ENCODE data around the gene PCK1. TPM values are rescaled to one million over a fixed set of nuclear protein-coding genes. Genes with fewer than 3 reads are reported as not detected.

Gene PCK1
- total and polyA plus RNA-seq, 2 experiments from 2014 or later, result not detected

DNA sequence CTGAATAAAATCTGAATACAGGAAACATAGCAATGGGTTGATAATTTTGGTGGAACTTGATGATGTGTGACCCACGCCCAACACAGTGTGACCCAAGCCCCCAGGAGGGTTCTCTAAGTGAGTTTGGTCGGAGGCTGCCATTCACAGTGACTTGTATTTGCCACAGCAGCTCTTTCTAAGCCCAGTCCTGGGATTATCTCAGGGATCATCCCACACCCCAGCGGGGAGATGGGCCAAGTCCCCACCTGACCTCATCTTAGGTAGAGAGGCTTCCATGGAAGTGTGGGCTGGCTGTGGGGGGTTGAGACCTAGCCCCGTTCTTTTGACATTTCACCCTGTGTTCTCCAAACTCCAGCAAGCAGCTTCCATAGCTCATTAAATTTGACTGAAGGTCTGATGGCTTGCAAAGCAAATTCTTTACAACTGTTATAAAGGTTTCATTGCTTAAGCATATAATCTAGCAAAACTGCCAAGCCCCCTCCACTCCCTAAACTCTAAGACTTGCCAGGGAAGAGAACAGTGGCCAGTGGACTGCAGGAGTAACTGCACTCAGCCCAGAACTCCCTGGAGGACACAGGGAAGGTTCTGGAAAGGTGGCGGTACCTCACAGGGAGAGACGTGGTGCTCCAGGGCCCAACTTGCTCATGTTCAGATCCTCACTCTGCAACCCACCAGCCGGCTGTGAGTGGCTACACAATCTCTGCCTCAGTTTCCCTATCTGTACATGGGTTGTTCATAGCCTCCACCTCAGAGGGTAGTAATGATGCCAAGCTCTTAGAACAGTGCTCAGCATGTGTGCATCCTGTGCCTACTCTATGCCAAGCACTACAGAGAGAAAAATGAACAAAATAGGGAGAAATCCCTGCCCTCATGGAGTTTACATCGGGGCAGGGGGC lies 1.0 kb upstream of the PCK1 start (continued):
- no peak for TF ChIP-seq CREB1 (CRISPR knock-in tag; IDR thresholded peaks at IDR 0.05; ENCODE audit: low read depth)
- TF ChIP-seq POLR2AphosphoS5 (IDR thresholded peaks at IDR 0.05; ENCODE audit: low read depth), result no peak
- TF ChIP-seq ZNF331 (CRISPR knock-in tag; IDR thresholded peaks at IDR 0.05; ENCODE audit: low read depth), result no peak
- TF ChIP-seq STAT1 (IDR thresholded peaks at IDR 0.05; ENCODE audit: unreplicated experiment), result no peak

DNA sequence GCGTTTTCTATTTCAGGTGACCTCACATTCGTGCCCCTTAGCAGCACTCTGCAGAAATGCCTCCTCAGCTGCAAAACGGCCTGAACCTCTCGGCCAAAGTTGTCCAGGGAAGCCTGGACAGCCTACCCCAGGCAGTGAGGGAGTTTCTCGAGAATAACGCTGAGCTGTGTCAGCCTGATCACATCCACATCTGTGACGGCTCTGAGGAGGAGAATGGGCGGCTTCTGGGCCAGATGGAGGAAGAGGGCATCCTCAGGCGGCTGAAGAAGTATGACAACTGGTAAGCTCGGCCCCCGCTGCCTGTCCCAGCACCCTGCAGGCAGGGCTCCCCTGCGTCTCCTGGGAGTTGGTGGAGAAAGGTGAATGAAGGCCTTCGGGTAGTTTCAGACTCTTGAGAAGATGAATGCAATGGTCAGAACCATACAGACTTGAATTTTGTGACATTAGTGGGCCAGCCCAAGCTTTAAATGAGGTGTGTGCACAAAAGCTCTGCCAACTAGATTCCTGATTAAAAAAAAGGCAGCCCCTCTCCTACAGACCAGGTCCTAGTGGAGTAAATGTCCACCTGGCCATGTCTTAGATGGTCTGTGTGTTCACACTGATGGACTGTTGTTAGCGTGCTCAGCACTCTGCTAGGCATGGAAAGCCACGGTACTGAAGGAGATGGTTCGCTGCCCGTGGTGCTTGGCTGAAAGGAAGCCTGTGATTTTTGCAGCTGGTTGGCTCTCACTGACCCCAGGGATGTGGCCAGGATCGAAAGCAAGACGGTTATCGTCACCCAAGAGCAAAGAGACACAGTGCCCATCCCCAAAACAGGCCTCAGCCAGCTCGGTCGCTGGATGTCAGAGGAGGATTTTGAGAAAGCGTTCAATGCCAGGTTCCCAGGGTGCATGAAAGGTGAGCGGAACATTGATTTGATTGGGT lies 708 bp downstream of the PCK1 start:
- H3K27me3 Mint-ChIP-seq (ENCODE audit: insufficient read depth, low read depth, poor library complexity), result peaks cover 5% of the 10 kb centered on the region
- Histone ChIP-seq H3F3A (replicated peaks; ENCODE audit: low read depth) (no peaks in the 10 kb centered on the region), H3K27me3 (ENCODE audit: insufficient read depth) (no peaks in the 10 kb centered on the region), H3K27ac (ENCODE audit: low read depth) (no peak overlapping the region), H3K4me2 (no peak overlapping the region), H3K9me2 (ENCODE audit: insufficient read depth) (0 out of 2 replicates have a peak, but pooled peaks cover 6% of the 10 kb centered on the region), H3K79me2 (replicated peaks; ENCODE audit: insufficient read depth) (no peaks in the 10 kb centered on the region), H4K20me1 (replicated peaks; ENCODE audit: insufficient read depth) (no peaks in the 10 kb centered on the region), H3K4me3 (no peak overlapping the region), H3K4me1 (ENCODE audit: insufficient read depth) (no peaks in the 10 kb centered on the region), H3K36me3 (ENCODE audit: insufficient read depth) (no peaks in the 10 kb centered on the region), H2AFZ (no peak overlapping the region)
- no peaks in the 10 kb centered on the region for H3K36me3 Mint-ChIP-seq (ENCODE audit: low read depth)
- TF ChIP-seq STAT1 (IDR thresholded peaks at IDR 0.05; ENCODE audit: unreplicated experiment) (no peak), ETS1 (IDR thresholded peaks at IDR 0.05) (no peak), EZH2phosphoT487 (IDR thresholded peaks at IDR 0.05; ENCODE audit: unreplicated experiment) (no peak), ZNF114 (CRISPR knock-in tag; IDR thresholded peaks at IDR 0.05) (no peak), JUNB (IDR thresholded peaks at IDR 0.05; ENCODE audit: unreplicated experiment) (no peak), CREB1 (CRISPR knock-in tag; IDR thresholded peaks at IDR 0.05; ENCODE audit: low read depth) (no peak)
- no peaks in the 10 kb centered on the region for H3K4me1 Mint-ChIP-seq
- H3K9me3 Mint-ChIP-seq, result peaks cover 2% of the 10 kb centered on the region; the same call in 1 of the 3 replicates
- H3K4me3 Mint-ChIP-seq, result no peak overlapping the region
- H3K27ac Mint-ChIP-seq, result no peak overlapping the region
- ATAC-seq, result no peak
- DNase-seq (ENCODE audit: low spot score), result no peak
